ENCODE results near the gene VAMP5. TPM values are rescaled to one million over a fixed set of nuclear protein-coding genes. Genes with fewer than 3 reads are reported as not detected.

The VAMP5 gene
- total RNA-seq, 1 donor from 2014 or later, result 8.8 TPM

DNA sequence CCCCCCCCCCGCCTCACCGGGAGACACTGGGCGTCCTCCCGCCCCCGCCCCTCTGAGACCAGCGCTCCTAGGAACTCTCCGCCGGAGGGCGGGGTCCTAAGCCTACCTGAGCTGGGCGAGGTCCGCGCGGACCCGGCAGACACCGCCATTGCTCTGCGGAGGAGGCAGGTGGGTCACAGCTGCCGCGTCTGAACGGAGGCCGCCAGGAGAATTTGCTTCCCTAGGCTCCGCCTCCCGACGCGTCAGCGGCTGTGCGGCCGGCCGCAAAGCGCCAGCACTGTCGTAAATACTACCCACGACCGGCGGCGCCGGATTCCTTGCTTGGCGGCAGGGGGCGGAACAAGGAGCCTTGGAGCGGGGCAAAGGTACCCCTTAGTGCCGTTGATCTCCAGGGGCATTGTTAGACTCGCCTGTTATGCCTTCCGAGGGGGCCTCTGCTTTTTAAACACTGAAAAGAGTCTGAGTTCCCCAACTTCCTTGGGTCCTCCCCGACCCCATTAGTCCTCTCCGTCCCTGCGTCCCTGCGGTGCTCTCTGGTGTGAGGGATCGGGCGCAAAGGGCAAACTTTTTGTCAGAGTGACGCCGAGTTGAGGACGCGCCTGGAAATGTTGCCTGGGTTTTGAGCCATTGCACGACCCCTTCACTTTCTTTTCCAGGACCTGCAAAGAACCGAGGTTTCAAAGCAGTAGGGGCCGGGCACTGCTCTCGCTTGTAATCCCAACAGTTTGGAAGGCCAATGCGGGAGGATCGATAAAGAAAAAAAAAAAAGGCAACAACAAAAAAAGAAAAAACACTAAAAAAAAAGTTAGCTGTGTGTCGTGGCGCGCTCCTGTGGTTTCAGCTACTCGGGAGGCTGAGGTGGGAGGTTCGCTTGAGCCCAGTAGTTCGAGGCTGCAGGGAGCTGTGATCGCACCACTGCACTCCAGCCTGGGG lies 22.7 kb upstream of the VAMP5 start, which contains the start of gene GGCX:
TSS of gene GGCX (minus strand) at position 214 of the 933 bp plus-strand sequence. CDS start at position 149, 65 bp downstream.
- ChIA-PET CTCF (interaction anchor here (1.0 to 2.1 kb wide), 3 partner anchors 9 to 141 kb away, joined by 3 to 12 read pairs (median 8); no protein-coding TSS in a partner anchor), POLR2A (interaction anchor here (0.5 to 5.5 kb wide), 25 partner anchors 9 to 672 kb away, joined by 3 to 68 read pairs (median 6); partner anchors contain the start of genes C2orf68, ELMOD3, MAT2A and RETSAT)
- Mint-ChIP-seq H3K27ac (peak within 1 kb of the TSS; percentile 98), H3K4me1 (peaks cover 38% of the 10 kb centered on the region), H3K4me3 (peak within 1 kb of the TSS; percentile 98), H3K9me3 (no peaks in the 10 kb centered on the region), H3K36me3 (ENCODE audit: low read depth) (peaks cover 34% of the 10 kb centered on the region), H3K27me3 (no peaks in the 10 kb centered on the region)
- ATAC-seq (ENCODE audit: low read depth), result peak; percentile 88
- intact Hi-C loops (cut with micrococcal nuclease), result loop anchor here (1.0 to 2.0 kb wide), 9 partner anchors 9 to 233 kb away; partner anchors contain the start of genes C2orf68, ELMOD3, MAT2A and RETSAT
- peak; percentile 84 for DNase-seq
- TF ChIP-seq, protein P1, sequence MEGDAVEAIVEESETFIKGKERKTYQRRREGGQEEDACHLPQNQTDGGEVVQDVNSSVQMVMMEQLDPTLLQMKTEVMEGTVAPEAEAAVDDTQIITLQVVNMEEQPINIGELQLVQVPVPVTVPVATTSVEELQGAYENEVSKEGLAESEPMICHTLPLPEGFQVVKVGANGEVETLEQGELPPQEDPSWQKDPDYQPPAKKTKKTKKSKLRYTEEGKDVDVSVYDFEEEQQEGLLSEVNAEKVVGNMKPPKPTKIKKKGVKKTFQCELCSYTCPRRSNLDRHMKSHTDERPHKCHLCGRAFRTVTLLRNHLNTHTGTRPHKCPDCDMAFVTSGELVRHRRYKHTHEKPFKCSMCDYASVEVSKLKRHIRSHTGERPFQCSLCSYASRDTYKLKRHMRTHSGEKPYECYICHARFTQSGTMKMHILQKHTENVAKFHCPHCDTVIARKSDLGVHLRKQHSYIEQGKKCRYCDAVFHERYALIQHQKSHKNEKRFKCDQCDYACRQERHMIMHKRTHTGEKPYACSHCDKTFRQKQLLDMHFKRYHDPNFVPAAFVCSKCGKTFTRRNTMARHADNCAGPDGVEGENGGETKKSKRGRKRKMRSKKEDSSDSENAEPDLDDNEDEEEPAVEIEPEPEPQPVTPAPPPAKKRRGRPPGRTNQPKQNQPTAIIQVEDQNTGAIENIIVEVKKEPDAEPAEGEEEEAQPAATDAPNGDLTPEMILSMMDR (IDR thresholded peaks at IDR 0.05), result no peak

DNA sequence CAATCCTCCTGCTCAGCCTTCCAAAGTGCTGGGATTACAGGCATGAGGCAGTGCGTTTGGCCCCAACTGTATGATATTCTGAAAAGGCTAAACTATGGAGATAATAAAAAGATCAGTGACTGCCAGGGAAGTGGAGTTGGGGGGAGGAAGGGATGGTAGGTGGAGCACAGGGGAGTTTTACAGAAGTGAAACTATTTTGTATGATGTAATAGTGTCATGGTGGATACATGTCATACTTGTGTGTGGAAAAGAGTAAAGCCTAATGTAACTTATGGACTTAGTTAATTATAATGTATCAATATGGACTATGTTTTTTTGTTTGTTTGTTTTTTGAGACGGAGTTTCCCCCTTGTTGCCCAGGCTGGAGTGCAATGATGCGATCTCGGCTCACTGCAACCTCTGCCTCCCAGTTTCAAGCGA lies 20.1 kb upstream of the VAMP5 start:
- H3K36me3 Mint-ChIP-seq (ENCODE audit: low read depth), result peaks cover 13% of the 10 kb centered on the region
- H3K9me3 Mint-ChIP-seq, result no peaks in the 10 kb centered on the region
- no peaks in the 10 kb centered on the region for H3K27me3 Mint-ChIP-seq
- peak overlapping the region; percentile 62 for H3K27ac Mint-ChIP-seq
- TF ChIP-seq, protein P1 (IDR thresholded peaks at IDR 0.05), result no peak
- peak overlapping the region; percentile 19 for H3K4me3 Mint-ChIP-seq
- intact Hi-C loops (cut with micrococcal nuclease), result no loop called here
- POLR2A ChIA-PET, result interaction anchor here (0.6 to 4.1 kb wide), 7 partner anchors 14 to 162 kb away, joined by 3 to 23 read pairs (median 4); partner anchors contain the start of genes C2orf68 and TMEM150A
- peaks cover 35% of the 10 kb centered on the region for H3K4me1 Mint-ChIP-seq
- no peak for DNase-seq
- ATAC-seq (ENCODE audit: low read depth), result peak; percentile 41
- CTCF ChIA-PET, result no interaction called here

DNA sequence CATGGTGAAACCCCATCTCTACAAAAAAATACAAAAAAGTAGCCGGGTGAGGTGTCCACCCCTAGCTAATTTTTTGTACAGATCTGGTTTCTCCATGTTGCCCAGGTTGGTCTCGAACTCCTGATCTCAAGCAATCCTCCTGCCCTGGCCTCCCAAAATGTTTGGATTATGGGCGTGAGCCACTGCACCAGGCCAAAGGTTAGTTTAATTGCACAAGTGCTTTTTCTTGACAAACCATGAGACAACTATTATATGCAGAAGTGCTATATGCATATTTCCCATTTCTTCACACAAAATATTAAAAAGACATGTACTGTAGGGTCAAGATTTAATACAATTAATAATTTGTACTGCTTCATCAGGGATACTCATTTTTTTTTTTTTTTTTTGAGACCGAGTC lies 18.0 kb upstream of the VAMP5 start:
- H3K9me3 Mint-ChIP-seq, result no peaks in the 10 kb centered on the region
- peaks cover 20% of the 10 kb centered on the region for H3K4me1 Mint-ChIP-seq
- ATAC-seq (ENCODE audit: low read depth) (no peak), DNase-seq (no peak)
- CTCF ChIA-PET, result no interaction called here
- POLR2A ChIA-PET, result interaction anchor here (0.6 to 1.1 kb wide), 2 partner anchors 10 to 29 kb away, joined by 3 to 10 read pairs; partner anchors contain the start of gene RNF181
- H3K36me3 Mint-ChIP-seq (ENCODE audit: low read depth), result peaks cover 3% of the 10 kb centered on the region
- H3K27ac Mint-ChIP-seq, result no peak overlapping the region
- no peaks in the 10 kb centered on the region for H3K27me3 Mint-ChIP-seq
- TF ChIP-seq, protein P1 (IDR thresholded peaks at IDR 0.05), result no peak
- intact Hi-C loops (cut with micrococcal nuclease), result no loop called here
- H3K4me3 Mint-ChIP-seq, result no peak overlapping the region

DNA sequence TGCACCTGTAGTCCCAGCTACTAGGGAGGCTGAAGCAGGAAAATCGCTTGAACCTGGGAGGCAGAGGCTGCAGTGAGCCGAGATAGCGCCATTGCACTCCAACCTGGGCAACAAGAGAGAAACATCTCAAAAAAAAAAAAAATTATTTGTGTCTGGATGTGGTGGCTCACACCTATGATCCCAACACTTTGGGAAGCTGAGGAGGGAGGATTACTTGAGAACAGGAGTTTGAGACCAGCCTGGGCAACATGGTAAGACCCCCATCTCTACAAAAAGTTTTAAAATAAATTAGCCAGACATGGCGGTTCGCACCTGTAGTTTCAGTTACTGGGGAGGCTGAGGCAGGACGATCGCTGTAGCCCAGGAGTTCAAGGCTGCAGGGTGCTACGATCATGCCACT lies 8.5 kb upstream of the VAMP5 start:
- intact Hi-C loops (cut with micrococcal nuclease), result loop anchor here (2.0 kb wide), 1 partner anchor 41 kb away; the partner anchor contains the start of gene USP39
- ATAC-seq (ENCODE audit: low read depth) (no peak), DNase-seq (no peak)
- CTCF ChIA-PET, result no interaction called here
- H3K36me3 Mint-ChIP-seq (ENCODE audit: low read depth), result peaks cover 9% of the 10 kb centered on the region
- peaks cover 33% of the 10 kb centered on the region for H3K4me1 Mint-ChIP-seq
- POLR2A ChIA-PET, result interaction anchor here (0.6 to 1.0 kb wide), 5 partner anchors 9 to 940 kb away, joined by 3 to 5 read pairs (median 3); no protein-coding TSS in a partner anchor
- H3K9me3 Mint-ChIP-seq, result no peaks in the 10 kb centered on the region
- H3K4me3 Mint-ChIP-seq, result no peak overlapping the region
- no peak overlapping the region for H3K27ac Mint-ChIP-seq
- TF ChIP-seq, protein P1 (IDR thresholded peaks at IDR 0.05), result no peak
- H3K27me3 Mint-ChIP-seq, result no peaks in the 10 kb centered on the region

All from activated B cell treated with CpG ODN at 0.5 μM for 24 hours (primary cell).